HG03575 (cell line): ENCODE results near the gene RACGAP1.

Experiments
- ATAC-seq: cut with Tn5 transposase; IDR thresholded peaks from one replicate; pipeline ENCODE4 v1.9.1; 2021; ENCODE audit not compliant: unreplicated experiment, insufficient number of reproducible peaks, low FRiP score; ENCODE audit errors: extremely low read depth

The RACGAP1 gene

GRCh38 chr12:50057000-50057841, 31.9 kb upstream of the RACGAP1 start, which contains the start of gene ASIC1:
TSS of gene ASIC1 (plus strand) at chr12:50057596. CDS start at chr12:50058767, 1,171 bp downstream.
- no peak for ATAC-seq

DNA sequence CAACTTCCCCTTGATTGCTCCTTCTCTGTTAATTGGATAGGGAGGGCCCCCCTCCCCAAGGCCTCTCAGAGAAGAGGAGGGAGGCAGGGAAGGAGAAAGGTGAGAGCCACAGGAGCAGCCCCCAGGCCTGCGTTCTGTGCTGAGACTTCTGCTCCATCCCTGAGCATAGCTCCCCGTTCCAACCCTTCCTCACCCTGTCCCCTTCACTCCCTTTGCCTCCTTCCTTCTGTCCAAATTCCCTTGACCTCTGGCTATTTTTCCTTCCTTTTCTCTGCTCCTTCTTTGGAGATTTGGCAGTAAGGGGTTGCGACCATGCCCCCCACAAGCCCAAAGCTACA, 31.3 kb upstream of the RACGAP1 start:
- ATAC-seq: no peak

DNA sequence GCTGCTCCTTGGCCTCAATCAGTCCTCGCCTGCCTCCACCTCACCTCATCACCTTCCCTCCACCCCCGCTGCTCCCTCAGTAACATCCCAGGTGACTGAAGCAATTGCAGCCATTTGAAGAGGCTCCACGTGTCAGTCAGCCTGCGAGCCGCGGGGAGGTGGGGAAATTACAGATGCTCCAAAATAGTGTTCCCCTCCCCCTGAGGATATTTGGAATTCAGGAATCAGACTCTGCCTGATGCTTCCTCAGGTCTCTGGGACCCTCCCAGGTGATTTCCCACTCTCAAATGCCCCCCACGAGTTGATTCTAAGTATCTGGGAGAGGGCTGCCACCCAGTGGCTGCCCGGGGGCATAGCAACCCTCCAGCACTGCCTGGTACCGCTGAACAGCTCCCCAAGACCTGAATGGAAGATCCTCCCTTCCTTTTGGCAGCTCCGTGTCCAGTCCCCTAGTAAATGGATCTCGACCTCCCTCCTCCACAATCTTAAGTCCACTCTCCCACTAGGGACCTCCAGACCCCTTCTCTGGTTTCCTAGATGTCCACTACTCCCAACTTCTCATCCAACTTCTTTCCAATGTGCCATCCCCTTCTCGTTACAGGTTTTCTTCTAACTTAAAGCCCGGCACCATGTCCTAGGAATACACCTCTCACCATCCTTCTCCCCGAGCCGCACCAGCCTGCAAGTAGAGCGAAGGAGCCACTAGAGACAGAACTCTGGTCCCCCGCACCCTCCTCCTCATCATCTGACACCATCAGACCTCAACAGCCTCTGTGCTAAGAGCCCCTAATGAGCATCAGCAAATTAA, 30.7 kb upstream of the RACGAP1 start:
- no peak for ATAC-seq

GRCh38 chr12:50053583-50053982, 28.3 kb upstream of the RACGAP1 start:
- no peak for ATAC-seq

- no peak for ATAC-seq
These were observed 27.7 kb upstream of the RACGAP1 start for GRCh38 chr12:50052964-50053363.

- ATAC-seq: no peak
These were observed 27.2 kb upstream of the RACGAP1 start for GRCh38 chr12:50052544-50052943.

GRCh38 chr12:50051101-50051806, 26.0 kb upstream of the RACGAP1 start:
- ATAC-seq: no peak

- no peak for ATAC-seq
These were observed 25.3 kb upstream of the RACGAP1 start for GRCh38 chr12:50050410-50051098.

- ATAC-seq: no peak
These were observed 24.8 kb upstream of the RACGAP1 start for GRCh38 chr12:50050119-50050385.

DNA sequence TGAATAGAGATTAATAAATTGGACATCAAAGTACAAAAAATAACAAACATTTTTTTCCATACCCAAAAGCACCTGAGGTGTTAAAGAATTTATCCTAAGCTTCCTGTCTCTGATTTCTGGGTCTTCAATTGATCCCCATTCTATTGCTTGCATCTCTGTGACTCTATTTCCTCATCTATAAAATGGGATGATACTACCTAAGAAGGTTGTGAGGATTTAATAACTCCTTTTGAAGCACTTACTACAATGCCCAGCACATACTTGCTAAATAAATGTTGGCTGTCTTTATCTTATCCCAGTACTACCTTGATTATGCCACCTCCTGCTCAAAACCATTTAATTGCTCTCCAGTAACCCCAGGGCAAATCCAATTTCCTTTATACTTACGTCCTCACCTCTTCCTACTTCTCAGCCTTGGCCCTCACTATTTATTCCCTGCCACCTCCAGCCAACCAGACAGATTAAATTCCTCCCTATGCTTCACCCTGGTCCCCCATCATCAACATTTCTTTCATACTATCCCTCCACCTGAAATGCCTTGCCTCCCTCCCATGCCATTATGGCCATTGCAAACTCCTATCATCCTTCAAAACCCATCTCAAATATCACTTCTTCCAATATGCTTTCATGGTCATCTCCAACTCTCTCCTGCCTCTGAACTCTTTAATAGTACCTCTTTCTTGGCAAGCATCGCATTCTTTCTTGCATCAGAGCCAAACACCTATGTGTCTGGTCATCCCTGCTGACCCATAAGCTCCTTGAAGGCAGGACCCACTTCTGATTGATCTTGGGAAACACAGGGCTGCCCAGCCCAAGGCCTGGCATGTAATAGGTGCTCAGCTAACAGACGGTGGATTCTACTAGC, 24.2 kb upstream of the RACGAP1 start:
- no peak for ATAC-seq

GRCh38 chr12:50047693-50048250, 22.5 kb upstream of the RACGAP1 start:
- no peak for ATAC-seq

DNA sequence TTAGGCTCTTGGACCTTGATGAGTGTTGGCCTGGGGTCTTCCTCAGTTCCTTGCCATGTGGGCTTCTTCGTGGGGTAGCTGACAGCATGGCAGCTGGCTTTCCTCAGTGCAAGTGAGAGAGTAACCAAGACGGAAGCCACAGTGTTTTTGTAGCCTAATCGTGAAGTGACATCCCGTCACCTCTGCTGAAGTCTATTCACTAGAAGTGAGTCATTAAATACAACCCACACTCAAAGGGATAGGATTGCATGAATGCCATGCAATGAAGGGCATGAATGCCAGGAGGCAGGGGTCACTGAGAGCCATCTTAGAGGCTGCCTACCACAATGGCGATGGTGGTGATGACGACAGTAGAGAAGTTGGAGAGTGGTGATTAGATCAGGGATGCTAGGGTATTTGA, 18.6 kb upstream of the RACGAP1 start:
- no peak for ATAC-seq

DNA sequence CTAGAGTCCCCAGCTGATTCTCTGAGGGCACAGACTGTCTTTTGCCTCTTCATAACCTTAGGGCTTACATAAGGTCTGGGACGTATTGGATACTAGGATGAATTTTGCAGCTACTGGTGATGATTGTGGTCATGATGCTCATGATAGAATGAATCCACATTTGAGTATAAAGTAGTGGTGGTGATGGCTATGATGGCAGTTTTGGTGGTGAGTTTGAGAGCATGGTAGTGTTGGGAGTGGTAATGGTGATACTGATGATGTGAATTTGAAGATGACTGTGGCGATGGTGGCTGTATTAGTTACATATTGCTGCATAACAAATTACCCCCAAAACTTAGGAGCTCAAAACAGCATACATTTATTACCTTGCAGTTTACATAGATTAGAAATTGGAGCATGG, 18.0 kb upstream of the RACGAP1 start:
- ATAC-seq: no peak

DNA sequence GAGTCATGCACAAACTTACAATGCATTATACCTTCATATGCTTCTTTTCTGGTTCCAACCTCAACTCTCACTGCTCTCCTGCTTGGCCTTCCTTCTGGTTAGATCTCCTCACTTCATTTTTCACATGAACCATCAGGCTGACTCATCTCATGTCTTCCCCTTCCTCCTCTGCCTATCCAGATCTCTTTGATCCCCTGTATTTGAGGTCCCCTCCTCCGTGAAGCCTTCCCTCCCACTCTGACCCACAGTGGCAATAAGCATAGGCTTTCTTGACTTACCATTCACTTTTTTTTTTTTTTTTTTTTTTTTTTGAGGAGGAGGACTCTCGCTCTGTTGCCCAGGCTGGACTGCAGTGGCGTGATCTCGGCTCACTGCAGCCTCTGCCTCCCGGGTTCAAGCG, 17.4 kb upstream of the RACGAP1 start:
- no peak for ATAC-seq

GRCh38 chr12:50041962-50042361, 16.7 kb upstream of the RACGAP1 start:
- no peak for ATAC-seq

- no peak for ATAC-seq
These were observed 16.0 kb upstream of the RACGAP1 start for GRCh38 chr12:50041062-50041860.

- ATAC-seq: no peak
These were observed 15.4 kb upstream of the RACGAP1 start for GRCh38 chr12:50040657-50041056.
